Tibial artery (tissue), 4 donors: Measurements from ENCODE around the gene TMEM272.

ENCODE experiments used
- DNase-seq, 2 donors: peaks; one replicate each; pipeline ENCODE4 v3.0.0-alpha.2; 2019
- H3K27ac ChIP-seq, 2 donors: fragments of 200-600 bp; sonication (generic) in 1 of 2; 1 replicate in 1 of 2; 2 replicates in 1 of 2; pipeline ENCODE4 v1.5.1; 2018 to 2019; ENCODE audit warnings: mild to moderate bottlenecking in 1 of 2
- H3K27me3 ChIP-seq, 2 donors: fragments of 200-600 bp; sonication (generic) in 1 of 2; one replicate each; pipeline versions ENCODE4 v1.5.1 to v1.6.0; 2016 to 2019
- H3K36me3 ChIP-seq, 3 donors: fragments of 200-600 bp; sonication (generic) in 2 of 3; one replicate each; pipeline ENCODE4 v1.5.1; 2016 to 2019; ENCODE audit warnings: mild to moderate bottlenecking in 2 of 3
- H3K4me1 ChIP-seq, 4 donors: fragments of 200-600 bp; sonication (generic) in 2 of 4; 1 replicate in 3 of 4; 2 replicates in 1 of 4; pipeline ENCODE4 v1.5.1; 2016 to 2019
- H3K4me3 ChIP-seq, 2 donors: fragments of 200-600 bp; sonication (generic) in 1 of 2; 1 replicate in 1 of 2; 2 replicates in 1 of 2; pipeline ENCODE4 v1.5.1; 2018 to 2019; ENCODE audit warnings: mild to moderate bottlenecking in 2 of 2
- H3K9me3 ChIP-seq, 3 donors: fragments of 200-600 bp; sonication (generic) in 1 of 3; one replicate each; pipeline ENCODE4 v1.5.1; 2016 to 2019
- CTCF ChIP-seq, 2 experiments: fragments of 200-600 bp in 1 of 2; fragments of 450-650 bp in 1 of 2; IDR thresholded peaks; one replicate each; pipeline ENCODE4 v1.5.1; 2017 to 2019; ENCODE audit warnings: antibody characterized with exemption in 2 of 2, mild to moderate bottlenecking in 1 of 2, moderate library complexity in 1 of 2
- intact Hi-C: fragments of 100-400 bp; cut with DNase I; formaldehyde crosslinking; loops from one replicate; pipeline ENCODE4 v1.15.0; 2023; ENCODE audit warnings: low total_unique reads

Gene TMEM272

GRCh38 chr13:51797664-51798488, 47.1 kb downstream of the TMEM272 start:
- H3K27ac ChIP-seq, result no peak overlapping the region
- H3K27me3 ChIP-seq, result no peaks in the 10 kb centered on the region
- no peaks in the 10 kb centered on the region for H3K9me3 ChIP-seq
- H3K4me3 ChIP-seq, result no peak overlapping the region
- intact Hi-C loops, result no loop called here
- H3K36me3 ChIP-seq, result peaks cover 0 to 28% (median 26%) of the 10 kb centered on the region in 3 donors
- DNase-seq, result no peak
- peaks cover 0 to 36% (median 32%) of the 10 kb centered on the region in 4 donors for H3K4me1 ChIP-seq
- peak; percentile 4 to 25 for TF ChIP-seq CTCF (IDR thresholded peaks at IDR 0.05)

- DNase-seq, result no peak
- Histone ChIP-seq H3K9me3 (no peaks in the 10 kb centered on the region), H3K36me3 (peaks cover 0 to 28% (median 26%) of the 10 kb centered on the region in 3 donors), H3K27me3 (no peaks in the 10 kb centered on the region), H3K27ac (no peak overlapping the region), H3K4me3 (no peak overlapping the region), H3K4me1 (peaks cover 0 to 23% (median 19%) of the 10 kb centered on the region in 4 donors)
- TF ChIP-seq CTCF (IDR thresholded peaks at IDR 0.05), result no peak
- intact Hi-C loops, result no loop called here
Measured at GRCh38 chr13:51796546-51796945, 48.4 kb downstream of the TMEM272 start.

- intact Hi-C loops, result no loop called here
- H3K9me3 ChIP-seq, result no peaks in the 10 kb centered on the region
- no peak overlapping the region for H3K4me3 ChIP-seq
- TF ChIP-seq CTCF (IDR thresholded peaks at IDR 0.05), result no peak
- H3K27me3 ChIP-seq, result no peaks in the 10 kb centered on the region
- peaks cover 0 to 12% (median 7%) of the 10 kb centered on the region in 4 donors for H3K4me1 ChIP-seq
- H3K27ac ChIP-seq, result no peak overlapping the region
- H3K36me3 ChIP-seq, result peaks cover 0 to 28% (median 26%) of the 10 kb centered on the region in 3 donors
- no peak for DNase-seq
Measured at GRCh38 chr13:51795419-51795818, 49.6 kb downstream of the TMEM272 start.

GRCh38 chr13:51794964-51795363, 50.0 kb downstream of the TMEM272 start:
- TF ChIP-seq CTCF (IDR thresholded peaks at IDR 0.05), result no peak
- Histone ChIP-seq H3K9me3 (no peaks in the 10 kb centered on the region), H3K36me3 (peaks cover 0 to 28% (median 26%) of the 10 kb centered on the region in 3 donors), H3K4me3 (no peak overlapping the region), H3K27me3 (no peaks in the 10 kb centered on the region), H3K4me1 (peaks cover 0 to 8% (median 4%) of the 10 kb centered on the region in 4 donors), H3K27ac (no peak overlapping the region)
- intact Hi-C loops, result no loop called here
- DNase-seq, result no peak

- Histone ChIP-seq H3K9me3 (no peaks in the 10 kb centered on the region), H3K36me3 (peaks cover 0 to 36% (median 26%) of the 10 kb centered on the region in 3 donors), H3K27ac (peak overlapping the region in 1 of 2 donors; percentile 25), H3K4me3 (no peak overlapping the region), H3K4me1 (peaks cover 0 to 8% (median 0%) of the 10 kb centered on the region in 4 donors), H3K27me3 (no peaks in the 10 kb centered on the region)
- intact Hi-C loops, result no loop called here
- no peak for TF ChIP-seq CTCF (IDR thresholded peaks at IDR 0.05)
- DNase-seq, result no peak
Measured at GRCh38 chr13:51793570-51794271, 51.3 kb downstream of the TMEM272 start.
